GM18520 (cell line): ENCODE measurements around the gene FHOD3.
A peak's percentile ranks its signal among the peaks of the same experiment; 100 is the strongest.
"Not testable (repeated sequence)": the region's sequence is repeated elsewhere in the genome, so short reads cannot be mapped to it uniquely, and the experiment has no call there.

Experiments
- ATAC-seq: cut with Tn5 transposase; IDR thresholded peaks from one replicate; pipeline ENCODE4 v1.9.1; 2021; ENCODE audit not compliant: unreplicated experiment

Gene FHOD3

DNA sequence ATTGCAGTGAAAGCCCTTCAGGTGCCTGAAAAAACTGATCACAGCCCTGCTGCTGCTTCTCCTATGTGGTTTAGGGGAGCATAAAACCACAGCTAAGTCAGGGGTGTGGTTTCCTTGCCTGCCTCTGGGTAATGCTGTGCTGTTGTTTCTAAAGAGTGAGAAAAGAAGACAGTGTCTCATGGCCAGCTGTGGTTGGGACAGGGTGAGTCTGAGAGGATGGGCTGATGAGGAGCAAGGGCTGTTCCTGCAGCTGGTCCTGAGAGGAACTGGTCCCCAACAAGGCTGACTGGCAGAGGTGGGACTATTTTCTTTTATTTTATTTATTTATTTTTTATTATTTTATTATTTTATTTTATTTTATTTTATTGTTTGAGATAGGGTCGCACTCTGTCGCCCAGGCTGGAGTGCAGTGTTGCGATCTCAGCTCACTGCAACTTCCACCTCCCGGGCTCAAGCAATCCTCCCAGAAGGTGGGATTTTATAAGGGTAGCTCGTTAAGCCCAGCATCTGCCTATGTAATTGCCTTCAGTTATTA is 236.7 kb downstream of the FHOD3 start:
- ATAC-seq: peak; percentile 36

- ATAC-seq: no peak
Measured at GRCh38 chr18:36535202-36535935, 237.9 kb downstream of the FHOD3 start.

- ATAC-seq: no peak
Measured at GRCh38 chr18:36536426-36536825, 238.9 kb downstream of the FHOD3 start.

- ATAC-seq: no peak
Measured at GRCh38 chr18:36537289-36537688, 239.8 kb downstream of the FHOD3 start.

DNA sequence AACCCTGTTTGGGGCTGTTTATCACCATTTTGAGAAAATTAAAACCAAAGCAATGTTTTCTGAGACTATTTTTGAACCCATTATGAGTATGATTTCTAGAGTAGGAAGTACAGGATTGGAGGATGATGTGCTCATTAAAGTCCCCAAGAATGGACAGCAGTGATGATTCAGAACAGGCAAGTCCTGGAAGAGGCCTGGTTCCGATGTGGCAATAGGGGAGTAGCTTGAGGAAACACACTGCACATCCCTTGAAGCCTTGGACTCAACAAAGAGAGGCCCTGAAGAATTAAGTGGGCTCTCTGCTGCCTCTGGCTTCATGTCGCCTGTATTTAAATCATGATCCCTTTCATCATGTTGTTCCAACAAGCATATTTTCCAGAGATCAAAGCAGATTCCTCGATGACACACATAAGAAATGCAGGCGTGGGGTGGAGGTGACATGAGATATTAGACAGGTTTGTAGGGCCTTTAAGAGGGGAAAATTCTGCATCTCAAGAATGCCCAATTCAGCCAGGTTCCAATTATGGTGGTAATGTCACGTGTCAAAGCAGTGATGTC is 242.2 kb downstream of the FHOD3 start:
- ATAC-seq: no peak

DNA sequence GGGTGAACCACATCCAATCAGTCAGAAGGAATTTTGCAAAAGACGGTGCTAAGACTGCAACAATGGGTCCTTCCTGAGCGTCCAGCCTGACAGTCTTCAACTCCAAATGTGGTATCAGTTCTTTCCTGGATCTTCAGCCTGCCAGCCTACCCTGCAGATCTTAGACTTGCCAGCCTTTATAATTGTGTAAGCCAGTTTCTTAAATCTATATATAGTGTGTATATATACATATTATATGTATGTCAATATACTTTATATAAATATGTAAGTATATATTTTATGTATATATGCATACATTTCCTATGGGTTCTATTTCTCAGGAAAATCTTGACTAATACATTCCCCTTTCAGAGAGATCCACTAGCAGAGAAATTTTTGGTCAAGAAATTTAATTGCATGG is 245.5 kb downstream of the FHOD3 start:
- ATAC-seq: no peak

DNA sequence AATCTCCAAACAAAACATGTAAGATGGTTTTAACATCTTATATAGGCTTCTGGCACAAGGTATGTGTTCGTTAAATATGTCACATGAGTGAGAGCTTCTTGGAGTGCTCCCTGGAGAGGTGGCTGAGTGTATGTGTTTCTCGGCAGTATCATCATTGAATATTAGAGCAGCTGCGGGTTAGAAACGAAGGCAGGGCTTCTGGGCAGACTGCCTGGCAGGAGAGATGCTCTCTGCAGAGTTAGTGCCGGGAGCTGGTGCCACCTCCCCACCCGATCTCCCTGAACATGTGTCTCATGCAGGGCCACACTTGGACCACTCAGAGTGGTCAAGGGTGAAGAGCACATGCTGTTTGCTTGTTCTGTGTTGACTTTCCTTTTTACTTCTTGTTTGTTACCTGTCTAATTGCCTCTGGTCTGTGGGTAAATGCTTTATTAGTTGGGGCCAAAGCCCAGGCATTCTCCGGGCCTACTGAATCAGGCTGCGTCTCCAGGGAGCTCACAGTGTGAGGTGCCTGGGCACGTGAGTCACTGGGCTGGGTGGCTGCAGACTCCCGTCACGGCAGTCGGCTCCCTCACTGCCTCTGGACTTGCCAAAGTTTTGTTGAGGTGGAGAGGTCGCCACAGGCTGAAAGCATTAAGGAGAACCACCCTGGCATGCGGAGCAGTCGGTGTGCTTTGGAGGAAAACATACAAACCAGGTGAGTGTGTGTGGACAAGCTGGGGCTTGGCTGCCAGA is 246.6 kb downstream of the FHOD3 start:
- ATAC-seq: no peak

DNA sequence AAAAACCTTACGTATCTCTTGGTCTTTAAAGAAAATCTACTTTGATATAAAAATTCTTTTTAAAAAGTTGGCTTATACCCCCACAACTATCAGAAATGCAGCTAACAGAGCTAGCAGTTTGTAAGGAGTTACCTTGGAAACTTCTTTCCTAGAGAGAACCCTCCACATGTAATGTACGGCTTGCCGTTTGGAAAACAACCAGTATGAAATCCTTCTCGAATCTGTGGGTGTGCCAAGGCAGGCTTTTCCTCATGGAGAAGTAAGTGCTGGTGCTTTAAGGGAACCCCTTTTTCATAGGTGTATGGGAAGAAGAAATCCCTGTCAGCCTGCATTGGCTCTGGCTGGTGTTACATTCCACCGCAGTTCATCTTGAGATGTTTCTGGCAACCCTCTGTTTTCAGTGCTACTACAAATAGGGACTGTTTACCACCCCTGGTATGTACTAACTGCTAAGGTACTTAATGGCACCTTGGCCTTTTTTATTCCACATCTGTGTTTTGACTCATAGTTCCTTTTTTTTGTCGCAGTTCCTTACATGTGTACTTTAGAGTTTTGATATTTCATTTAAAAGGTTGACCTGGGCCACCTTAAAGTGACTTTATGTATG is 248.4 kb downstream of the FHOD3 start:
- ATAC-seq: no peak

GRCh38 chr18:36546876-36547275 is 249.4 kb downstream of the FHOD3 start:
- ATAC-seq: no peak

DNA sequence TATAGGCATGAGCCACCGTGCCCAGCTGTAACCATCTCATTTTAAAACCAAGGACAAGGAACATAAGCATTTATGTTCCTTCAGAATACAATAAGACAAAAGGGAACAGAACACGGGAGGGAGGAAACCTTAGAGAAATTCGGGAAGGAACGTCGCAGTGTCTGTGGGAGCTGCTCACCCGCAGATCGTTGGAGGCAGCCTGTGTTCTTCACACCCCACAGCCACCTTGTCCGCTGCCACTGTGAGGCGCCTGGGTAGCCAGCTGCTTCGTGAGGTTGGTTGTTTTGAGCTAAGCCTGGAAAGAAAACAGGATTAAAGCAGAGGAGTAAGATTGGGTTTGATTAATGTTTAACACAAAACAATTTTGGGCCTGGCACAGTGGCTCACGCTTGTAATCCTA is 250.0 kb downstream of the FHOD3 start:
- no peak for ATAC-seq

DNA sequence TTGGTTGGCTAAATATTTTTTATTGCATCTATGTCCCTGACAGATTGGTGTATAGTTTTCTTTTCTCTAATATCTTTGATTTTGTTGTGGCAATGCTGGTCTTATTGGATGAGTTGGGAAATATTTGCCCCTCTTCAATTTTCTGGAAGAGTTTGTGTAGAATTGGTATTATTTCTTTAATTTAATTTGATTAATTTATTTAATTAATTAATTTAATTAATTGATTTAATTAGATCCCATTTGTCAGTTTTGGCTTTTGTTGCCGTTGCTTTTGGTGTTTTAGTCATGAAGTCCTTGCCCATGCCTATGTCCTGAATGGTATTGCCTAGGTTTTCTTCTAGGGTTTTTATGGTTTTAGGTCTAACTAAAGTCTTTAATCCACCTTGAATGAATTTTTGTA is 253.8 kb downstream of the FHOD3 start:
- ATAC-seq: not testable (repeated sequence)

- no peak for ATAC-seq
Measured at GRCh38 chr18:36558234-36558633, 260.7 kb downstream of the FHOD3 start.

DNA sequence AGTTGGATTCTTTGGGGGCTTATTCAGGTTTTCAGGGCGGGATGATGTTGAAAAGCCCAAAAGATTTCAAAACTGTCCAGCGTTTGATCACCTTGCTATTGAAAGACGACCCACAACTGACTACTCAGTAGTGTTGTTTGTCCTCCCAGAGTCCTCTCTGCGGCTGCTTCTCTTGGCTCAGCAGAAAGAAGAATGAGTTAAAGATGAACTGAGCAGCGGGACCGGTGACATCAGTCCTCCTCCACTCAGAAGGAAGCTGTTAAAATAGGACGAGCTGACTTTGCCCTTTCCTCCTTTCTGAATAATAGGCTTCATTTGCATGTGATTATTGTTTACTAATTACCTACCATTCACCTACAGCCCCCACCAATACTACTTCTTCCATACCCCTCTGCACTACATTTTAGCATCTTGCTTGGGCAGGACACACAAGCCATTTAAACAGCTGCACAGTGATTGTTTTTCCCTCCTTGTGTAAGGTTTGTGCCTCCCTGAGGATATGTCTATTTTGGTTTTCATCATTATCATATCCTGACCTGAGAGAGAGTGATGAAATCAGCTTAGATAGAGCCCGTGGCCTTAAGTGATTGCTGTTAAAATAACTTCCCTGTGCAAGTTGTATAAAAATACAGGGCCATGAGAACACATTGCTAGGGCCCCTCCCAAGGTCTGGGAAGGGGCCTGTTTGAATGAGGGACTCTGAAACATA is 261.8 kb downstream of the FHOD3 start:
- no peak for ATAC-seq

DNA sequence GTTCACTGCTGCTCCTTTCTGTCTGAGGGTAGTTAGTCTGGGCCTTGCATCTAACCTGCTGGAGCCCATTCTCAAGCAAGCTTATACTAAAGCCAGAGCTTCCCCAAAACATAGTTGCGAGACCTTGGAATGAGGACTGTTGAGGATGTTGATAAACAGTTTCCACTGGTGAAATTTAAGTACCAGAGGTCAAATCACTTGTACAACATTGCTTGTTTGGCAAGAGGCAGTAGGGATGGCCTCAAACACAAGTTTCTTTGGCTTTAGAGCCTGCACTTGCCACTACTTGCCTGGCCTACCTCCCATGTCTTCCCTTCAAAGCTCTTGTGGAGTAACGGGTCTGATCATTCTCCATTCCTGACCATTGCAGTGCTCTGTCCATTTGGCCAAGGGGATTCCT is 262.7 kb downstream of the FHOD3 start:
- no peak for ATAC-seq

- ATAC-seq: no peak
Measured at GRCh38 chr18:36561046-36561445, 263.5 kb downstream of the FHOD3 start.

DNA sequence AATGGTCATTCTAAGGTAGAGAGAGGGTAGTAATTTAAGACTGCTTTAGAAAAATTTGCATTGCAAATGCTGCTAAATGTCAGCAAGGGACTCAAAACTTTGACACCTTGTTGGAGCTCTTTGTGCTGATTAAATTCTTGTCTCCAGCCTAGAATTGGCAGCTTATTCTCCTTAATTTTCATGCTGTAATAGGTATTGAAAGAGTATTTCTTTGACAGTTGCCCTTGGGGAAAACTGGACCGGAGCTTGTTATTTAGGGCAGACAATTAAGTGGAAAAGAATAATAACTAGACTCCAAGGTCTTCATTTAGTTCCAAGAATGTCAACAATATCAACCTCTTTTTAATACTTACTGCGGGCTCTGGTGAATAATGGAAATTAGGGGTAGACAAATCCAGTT is 267.3 kb downstream of the FHOD3 start:
- ATAC-seq: no peak

DNA sequence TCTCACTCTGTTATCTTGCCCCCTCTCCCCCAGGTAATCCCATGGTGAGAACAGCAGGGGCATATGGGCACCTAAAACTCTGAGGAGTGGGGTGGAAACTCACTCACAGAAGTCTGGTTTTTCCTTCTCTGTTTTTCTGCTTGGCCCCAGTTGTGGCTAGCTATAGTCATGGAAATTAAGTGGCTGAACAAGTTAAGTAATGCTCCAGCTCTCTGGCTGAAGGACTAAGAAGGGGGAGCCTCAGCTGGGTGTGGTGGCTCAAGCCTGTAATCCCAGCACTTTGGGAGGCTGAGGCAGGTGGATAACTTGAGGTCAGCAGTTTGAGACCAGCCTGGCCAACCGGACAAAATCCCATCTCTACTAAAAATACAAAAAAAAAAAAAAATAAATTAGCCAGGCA is 270.3 kb downstream of the FHOD3 start:
- no peak for ATAC-seq

GRCh38 chr18:36568487-36568886 is 271.0 kb downstream of the FHOD3 start:
- no peak for ATAC-seq

GRCh38 chr18:36572135-36572856 is 274.8 kb downstream of the FHOD3 start:
- no peak for ATAC-seq

DNA sequence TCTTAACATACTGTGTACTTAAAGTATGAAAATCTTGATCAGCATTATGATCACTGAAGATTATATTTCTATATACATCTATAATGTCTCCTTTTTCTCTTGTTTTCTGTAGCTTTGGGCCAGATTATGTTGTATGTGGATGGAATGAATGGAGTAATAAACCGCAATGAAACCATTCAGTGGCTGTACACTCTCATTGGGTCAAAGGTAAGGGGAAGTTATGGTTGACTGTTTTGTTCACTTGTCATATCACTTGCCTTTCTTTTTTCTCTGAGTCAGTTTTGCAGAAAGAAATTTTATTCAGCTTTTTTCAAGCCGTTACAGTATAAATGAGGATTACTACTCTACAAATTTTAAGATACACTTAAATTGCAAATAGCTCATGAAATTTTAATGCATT is 278.8 kb downstream of the FHOD3 start:
- no peak for ATAC-seq
